ENCODE measurements around the gene KCNMB1. TPM values are rescaled to one million over a fixed set of nuclear protein-coding genes. Genes with fewer than 3 reads are reported as not detected.
"Not testable (repeated sequence)": the region's sequence is repeated elsewhere in the genome, so short reads cannot be mapped to it uniquely, and the experiment has no call there.

Gene KCNMB1
- polyA plus RNA-seq, 1 donor = 0.65 TPM

DNA sequence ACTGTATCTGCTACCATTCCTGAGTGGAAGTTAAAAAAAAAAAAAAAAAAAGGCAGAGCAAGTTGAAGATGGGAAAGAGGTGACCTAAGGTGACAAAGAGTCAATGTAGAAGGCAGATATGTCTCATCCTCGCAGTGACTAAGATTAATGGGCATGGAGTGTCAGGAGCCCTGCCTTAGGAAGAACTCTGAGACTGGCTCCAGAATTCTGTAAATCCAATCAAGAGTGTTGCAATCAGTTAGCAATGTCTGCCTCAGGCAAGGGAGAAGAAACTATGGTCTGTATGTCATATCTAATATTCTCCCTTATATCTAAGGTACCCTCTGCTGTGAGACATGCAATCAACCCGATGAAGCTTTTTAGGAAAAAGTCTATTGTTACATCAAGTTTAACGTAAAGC, 24.7 kb upstream of the KCNMB1 start:
- no peak for DNase-seq

DNA sequence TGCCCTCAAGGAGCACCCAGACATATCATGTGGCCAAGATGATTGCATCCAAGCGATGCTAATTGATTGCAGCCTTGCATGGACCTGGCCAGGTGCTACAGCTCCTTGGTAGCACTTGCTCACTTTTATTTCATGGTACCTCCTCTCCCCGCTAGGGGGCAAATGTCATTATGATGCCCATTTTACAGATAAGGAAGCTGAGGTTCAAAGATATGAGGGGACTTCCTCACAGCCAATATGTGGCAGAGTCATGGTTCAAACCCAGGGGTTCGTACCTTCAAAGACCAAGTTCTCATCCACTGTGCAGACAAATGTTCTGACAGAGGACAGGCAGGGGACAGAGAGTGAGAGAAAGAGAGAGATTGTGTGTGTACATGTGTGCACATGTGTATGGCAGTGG, 21.9 kb upstream of the KCNMB1 start:
- DNase-seq = no peak

DNA sequence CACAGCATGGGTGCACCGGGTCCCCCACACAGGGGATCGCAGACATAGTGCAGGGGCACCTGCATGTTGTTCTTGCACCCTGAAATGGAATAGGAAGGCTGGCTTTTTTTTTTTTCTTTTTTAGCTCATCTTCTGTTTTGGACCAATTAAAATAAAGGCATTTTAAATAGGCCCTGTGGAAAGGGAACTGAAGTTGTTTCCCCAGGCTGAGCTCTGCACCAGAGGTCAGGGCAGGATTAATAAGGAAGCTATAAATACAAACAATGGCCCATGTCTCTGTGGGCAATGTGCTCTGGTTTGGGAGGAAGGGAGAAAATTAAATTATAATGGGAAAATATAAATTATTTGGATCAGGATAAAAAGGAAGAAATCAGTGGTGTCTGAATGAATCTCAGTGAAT, 21.2 kb upstream of the KCNMB1 start:
- DNase-seq = no peak

DNA sequence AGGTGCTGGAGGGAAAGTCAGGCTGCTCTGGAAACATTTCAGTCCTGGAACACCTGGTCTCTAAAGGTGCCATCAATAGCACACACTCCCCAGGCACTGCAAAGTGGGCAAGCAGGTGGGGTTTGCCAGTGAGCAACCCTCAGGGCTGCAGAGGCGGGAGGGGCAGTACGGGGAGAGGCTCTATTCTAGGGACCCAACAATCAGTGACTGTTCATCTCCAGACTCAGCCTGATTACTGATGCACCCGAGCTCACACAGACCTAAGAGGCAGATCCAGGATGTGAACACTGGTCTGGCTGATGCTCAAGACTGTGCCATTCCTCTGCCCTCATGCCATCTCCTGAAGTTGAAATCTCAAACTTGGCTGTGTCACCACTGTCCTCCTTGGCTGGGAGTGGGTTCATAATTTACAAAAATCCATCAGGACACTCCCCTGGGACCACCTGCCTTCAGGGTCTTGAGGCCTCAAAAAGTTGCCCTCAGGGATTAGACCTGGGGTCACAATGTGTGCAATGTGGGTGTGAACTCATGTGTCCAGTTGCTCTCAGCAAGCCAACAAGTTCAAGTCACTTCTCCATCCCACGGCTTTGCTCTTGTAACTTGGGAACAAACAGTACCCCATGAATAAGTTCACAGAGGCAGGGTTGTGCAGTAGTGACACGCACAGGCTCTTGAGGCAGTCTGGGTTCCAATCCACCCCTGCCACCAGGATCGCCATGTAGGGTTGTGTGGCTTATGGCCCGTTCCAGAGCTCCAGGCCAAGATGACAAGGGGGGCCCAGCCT, 19.9 kb upstream of the KCNMB1 start:
- no peak for DNase-seq

DNA sequence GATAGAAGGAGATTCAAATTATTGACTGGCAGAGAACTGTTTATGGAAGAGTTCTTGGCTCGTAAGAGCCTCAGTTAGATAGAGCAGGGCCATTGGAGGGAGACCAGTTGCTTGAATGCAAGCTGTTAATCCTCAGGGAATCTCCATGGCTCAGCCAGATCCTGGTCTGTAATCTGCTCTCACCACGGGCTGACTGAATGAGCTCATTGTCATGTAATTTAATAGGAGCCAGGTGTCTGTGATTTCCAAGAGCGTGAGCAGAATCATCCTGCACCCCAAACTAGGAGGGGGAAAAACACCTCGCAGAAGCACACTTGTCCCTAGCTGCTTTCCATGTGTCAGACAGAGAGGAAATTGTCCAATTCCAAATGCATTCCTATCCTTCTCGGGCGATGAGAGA, 19.1 kb upstream of the KCNMB1 start:
- no peak for DNase-seq

DNA sequence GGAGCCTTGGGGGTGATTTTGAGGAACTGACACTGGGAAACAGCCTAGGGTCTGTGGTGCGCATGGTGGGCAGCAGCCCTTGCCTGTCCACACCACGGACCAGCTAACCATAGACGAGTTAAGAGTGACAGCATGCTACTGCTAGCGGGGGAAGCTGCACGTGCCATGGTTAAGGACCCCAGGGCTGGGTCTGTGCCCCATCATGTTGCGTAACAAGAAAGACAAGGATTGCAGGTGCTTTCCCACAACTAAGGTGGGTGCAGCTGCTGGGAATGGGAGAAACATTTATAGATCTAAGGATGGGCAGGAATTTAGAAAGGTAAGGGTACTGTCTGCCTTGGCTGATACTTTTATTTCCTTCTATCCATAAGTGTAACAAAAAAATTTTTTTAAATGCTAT, 17.9 kb upstream of the KCNMB1 start:
- no peak for DNase-seq

DNA sequence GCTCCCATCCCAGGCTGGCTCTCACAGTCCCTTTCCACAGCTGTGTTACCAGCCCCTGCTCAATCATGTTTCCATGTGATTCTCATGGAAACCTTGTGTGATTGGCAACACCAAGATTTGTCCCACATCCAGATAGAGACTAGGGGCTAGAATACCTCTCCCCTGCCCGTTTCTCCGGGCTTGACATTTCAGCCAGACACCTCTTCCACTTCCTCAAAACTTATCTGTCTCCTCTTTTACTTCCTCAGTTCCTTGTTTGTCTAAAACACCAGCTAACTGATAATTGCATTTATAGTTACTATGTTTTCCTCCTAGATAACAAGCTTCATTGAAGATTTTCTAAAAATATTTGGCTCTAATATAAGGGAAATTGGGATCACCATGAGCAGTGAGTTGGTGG, 16.6 kb upstream of the KCNMB1 start:
- no peak for DNase-seq

DNA sequence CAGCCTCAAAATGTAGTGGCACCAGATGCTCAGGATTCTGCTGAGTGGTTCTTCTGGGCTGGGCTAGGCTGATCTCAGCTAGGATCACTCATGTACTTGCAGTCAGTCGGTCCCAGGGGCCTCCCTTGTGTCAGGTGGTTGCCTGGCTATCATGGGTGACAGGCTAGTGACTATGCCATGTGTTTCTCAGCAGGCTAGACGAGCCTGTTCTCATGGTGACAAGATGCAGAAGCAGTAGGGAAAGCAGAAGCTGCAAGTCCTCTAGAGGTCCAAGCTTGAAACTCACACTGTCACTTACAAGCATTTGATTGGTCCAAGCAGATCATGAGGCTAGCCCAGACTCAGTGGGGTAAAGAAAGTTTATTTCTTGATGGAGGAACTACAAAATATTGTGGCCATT, 15.2 kb upstream of the KCNMB1 start:
- no peak for DNase-seq

DNA sequence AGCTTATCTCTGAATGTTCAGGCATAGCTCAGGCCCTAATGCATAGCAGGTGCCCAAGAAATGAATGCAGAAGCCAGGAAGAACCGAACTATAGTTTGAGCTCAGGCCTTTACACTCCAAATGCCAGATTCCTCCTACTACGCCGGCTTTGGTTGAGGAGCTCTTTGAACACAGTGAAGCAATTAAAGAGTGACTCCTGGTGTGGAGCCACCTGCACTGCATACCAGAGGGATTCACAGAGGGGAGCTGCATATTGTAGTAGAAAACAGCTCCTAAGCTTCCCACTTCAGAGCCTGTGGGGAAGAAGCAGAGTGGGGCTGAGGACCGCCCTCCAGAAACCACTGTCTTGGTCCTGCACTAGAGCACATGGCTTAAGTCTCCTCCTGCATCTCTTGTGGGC, 14.5 kb upstream of the KCNMB1 start:
- DNase-seq = no peak

DNA sequence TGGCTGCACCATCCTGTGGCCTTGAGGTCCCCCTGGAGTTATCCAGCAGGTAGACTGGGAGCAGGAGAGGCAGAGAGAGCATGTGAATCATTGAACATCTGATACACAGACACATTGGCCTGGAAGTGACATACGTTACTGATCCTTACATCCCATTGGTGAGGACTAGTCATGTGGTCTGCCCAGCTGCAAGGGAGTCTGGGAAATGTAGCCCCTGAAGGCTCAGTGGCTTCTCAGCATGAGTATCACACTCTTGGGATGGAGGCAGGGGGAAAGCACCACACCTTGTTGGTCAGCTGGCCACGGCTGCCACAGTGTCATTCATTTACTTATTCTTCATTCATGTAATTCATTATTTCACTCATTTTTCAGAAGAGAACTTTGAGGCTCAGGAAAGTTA, 13.3 kb upstream of the KCNMB1 start:
- no peak for DNase-seq

DNA sequence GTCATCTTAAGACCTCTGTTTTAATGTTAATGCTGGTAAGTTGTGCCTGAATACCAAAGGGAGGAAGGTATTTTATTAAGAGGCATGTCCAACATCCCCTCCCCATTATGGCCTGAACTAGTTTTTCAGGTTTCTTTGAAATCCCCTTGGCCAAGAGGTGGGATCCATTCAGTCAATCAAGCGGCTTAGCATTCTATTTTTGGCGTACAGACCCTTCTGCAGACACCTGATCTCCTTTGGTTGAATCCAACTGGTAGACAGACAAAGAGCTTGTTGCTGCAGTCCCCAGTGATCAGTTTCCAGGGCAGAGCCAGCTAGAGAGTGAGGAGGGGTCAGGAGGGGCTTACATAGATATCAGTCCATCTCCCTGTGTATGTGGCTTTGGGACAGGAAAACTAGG, 7.9 kb upstream of the KCNMB1 start:
- DNase-seq = no peak

DNA sequence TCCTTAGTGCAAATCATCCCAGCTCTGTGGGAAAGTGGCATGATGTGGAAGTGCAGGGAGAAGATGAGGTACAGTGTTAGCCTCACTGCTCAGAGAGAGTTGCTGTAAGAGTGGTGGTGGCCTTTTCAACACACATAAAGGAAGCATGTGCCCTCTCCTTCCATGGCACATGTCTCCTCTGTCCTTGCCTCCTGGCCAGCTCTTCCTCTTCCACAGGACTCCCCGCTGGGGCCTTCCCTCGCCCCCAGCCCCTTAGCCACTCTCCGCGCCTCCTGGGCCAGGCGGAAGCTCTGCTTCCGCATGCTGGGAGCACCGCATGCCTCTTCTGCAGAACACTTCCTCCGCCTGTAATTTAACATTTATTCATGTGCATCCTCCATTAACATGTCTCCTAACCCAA, 4.8 kb upstream of the KCNMB1 start:
- DNase-seq = no peak

DNA sequence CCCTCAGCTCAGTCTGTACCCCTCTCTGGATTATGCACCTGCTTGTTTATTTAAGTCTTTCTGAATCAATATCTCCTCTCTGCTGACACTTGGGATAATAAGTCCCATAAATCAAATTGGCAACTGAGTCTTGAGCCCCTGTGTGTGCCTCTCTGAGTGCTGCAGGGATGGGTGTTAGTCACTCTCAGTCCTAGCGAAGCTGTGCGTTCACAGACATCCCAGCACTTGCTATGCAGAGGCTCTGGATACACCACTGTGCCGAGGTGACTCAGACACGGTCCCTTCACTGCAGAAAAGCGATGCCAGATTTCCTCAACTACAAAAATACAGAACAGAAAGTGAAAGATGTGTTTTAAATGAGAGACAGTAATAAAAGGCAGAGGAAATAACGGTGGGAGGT, 4.1 kb upstream of the KCNMB1 start:
- DNase-seq = no peak

DNA sequence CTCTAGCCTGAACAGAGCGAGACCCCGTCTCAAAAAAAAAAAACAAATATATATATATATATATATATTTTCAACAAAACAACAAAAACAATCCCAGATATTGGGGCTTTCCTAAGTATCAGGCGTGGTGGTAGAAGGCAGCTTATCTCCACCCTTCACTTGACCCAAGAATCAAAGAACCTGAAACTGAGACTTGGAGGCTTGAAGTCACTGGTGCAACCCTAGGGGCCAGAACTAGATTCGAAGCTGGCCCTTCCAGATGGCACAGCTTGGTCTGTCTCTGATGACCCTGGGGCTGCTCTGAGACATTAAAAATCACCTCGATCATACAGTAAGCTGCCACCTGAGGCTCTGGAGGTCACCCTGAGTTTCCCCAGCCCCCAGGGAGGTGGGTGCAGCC, 1.3 kb upstream of the KCNMB1 start:
- DNase-seq = no peak

DNA sequence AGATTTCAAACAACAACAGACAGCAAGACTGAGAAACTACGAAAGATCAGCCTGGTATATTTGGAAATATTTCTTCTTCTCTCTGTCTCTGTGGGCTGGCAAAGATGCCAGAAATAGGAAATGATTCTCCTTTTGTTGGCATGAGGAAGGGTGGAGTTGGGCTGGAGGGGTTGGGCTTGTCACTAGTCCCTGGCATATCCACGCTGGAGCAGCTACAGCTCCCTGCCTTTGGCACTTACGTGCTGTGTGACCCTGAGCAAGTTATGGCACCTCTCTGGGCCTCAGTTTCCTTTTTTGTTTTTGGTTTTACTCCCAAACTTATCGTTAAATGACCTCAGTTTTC, 354 bp upstream of the KCNMB1 start:
- DNase-seq = no peak

DNA sequence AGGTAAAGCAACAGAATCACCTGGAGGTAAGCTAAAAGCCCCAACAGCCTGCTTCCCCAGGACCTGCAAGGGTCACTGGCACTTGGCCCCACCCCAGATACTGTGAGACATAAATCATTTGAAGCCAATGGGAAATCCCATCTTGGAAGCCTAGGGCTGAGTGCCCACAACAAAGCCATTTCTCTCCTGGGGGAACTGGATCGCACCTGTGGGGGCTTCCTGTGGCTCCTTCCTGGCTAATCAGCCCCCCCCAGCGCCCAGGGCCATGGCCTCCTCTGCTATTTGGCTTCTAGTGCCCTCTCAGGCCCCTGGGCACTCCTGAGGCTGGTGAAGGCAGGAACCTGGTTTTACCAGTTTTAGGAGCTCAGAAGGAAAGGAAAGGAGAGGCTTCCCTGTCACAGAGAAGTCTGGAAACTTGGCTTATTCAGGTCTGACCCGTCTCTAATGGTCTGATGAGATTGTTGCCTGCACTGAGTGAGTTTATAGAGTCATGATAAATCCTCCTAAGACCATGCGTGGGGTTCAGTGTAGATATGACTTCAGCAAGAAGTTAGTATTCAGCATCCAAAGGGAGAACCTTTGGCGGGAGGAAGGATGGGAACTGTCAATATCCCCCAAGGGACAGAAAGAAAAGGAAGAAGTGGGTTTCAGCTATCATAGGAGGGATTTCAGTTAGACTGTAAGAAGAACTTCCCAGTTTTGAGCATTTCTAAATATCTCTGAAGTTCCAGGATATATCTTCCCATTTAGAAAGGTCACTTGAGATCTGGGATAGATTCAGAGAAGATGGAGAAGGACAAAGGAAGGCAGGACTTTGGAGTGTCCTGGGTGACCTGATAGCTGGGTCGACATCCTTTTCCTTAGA, 1.2 kb downstream of the KCNMB1 start:
- DNase-seq = no peak

DNA sequence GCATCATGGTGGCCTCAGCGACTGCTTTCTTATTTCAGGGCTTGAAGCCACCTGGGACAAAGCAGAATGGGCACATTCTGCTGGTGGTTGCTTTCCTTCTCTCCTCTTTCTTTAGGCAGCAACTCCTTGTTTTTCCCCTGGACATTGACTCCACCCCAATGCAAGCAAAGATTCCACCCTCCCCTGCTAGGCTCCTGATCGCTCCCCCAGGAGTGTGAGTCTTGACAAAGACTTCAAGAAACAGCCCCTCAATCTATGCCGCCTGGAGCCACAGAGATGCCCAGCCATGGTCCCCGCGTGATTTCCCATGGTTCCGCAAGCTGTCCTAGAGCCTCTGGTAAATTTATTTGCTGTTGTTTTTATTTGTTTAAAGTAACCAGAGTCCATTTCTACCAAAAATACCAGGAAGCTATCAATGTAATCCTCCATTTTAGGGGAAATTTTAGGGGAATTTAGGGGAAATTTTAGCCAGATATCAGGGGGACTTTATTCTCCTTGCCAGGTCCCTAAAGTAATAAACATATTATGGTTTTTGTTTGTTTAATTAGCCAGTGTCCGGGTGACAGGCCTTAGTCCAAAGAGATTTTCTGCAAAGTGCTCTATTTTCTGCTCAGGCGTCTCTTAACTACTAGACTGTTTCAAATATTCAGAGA, 2.3 kb downstream of the KCNMB1 start:
- DNase-seq = no peak

DNA sequence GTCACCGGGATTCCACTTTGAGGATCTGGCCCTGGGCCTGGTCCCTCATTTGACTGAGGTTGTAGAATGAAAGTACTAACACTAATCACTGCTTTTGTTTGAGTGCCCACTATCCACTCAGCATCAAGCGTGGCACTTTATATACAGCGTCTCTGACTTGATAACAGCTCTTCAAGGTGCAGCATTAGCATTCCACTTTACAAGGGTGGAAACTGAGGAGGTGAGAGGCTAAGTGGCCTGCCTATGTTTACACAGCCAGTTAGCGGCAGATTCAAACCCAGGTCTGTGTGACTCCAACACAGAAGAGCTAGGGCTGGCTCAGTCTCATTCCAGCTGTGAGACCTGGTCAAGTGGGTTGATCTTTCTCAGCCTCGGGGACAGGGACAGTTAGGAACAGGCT, 5.9 kb downstream of the KCNMB1 start:
- DNase-seq = no peak

DNA sequence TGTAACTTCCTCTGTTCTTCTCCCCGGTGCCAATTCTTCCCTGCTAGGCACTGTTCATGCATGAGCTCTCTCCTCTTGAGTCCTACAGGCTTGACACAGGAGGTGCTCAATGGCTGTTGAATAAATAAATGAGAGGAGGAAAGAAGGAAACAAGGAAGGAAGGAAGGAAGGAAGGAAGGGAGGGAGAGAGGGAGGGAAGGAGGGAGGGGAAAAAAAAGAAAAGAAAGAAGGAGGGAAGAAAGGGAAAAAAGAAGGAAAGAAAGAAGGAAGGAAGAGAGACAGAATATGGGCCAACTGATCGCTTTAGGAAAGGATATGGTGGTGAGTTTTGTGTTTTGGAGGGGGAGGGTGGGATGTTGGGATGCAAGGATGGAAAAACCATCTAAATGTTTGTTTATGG, 6.4 kb downstream of the KCNMB1 start:
- DNase-seq = no peak

DNA sequence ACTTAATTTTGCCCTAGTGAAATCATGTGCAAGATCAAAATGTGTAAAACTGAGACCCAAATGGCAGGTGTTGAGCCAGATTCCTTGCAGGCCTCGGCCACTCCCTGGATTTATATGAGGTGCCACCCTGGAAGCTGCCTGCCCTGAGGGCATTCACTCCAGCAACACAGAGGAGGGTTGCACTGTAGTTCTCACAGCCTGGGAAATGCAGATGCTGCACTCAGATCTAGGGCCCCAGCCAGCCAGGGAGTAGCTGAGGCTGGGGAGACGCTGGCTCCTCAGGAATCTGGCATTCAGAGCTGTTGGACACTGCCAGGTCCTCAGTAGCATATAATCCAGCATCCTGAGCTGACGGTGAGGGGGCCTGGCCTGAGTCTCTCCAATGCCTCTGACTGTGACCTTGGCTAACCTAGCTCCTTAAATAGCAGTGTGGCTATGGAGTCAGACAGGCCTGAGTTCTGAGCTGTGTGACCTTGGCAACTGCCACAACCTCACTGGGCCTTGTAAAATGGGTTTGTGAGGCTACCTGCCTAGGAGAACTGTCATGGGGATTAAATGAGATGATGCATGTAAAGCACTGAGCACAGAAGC, 8.7 kb downstream of the KCNMB1 start:
- no peak for DNase-seq

DNA sequence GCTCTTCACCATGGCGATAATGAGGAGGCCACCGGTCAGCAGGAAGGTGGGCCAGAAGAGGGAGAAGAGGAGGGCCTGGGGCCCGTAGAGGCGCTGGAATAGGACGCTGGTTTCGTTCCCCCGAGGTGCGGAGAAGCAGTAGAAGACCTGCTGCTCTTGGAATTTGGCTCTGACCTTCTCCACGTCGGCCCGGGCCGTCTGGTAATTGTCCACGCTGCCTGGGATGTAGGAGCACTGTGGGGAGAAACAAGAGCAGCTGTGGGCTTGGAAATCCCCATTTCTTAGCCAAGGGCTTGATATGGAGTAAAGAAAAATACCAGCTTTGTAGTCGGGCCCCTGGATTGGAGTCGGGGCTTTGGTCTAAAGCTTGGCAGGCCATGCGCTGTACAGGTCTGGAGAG, 10.4 kb downstream of the KCNMB1 start:
- no peak for DNase-seq

DNA sequence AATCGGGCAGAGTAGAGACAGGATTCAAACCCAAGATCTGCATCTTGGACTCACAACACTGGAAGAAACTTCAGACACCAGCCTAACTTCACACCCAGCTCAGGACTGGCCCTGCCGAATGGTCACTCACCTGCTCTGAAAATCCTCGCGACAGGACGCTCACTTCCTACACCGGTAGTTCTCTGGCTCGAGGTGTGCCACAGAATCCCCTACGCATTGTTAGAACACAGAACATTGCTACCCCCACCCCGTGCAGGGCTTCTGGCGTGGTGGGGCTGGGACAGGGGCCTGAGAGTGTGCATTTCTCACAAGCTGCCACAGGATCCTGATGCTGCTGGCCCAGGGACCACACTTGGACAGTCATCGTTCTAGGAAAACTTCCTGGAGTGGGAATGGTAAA, 12.1 kb downstream of the KCNMB1 start:
- no peak for DNase-seq

DNA sequence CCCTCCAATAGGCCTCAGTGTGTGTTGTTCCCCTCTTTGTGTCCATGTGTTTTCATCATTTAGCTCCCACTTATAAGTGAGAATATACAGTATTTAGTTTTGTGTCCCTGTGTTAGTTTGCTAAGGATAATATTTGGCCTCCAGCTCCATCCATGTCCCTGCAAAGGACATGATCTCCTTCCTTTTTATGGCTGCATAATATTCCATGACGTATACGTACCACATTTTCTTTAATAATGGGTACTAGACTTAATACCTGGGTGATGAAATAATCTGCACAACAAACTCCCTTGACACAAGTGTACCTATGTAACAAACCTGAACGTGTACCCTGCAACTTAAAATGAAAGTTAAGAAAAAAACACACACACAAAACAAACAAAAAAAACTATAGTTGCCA, 12.6 kb downstream of the KCNMB1 start:
- DNase-seq = not testable (repeated sequence)

All from hindlimb muscle (tissue), 1 donor.